AG20443 (cell line): ENCODE data around the gene SELENOO.
A peak's percentile ranks its signal among the peaks of the same experiment; 100 is the strongest.

Experiments used
- DNase-seq: peaks from one replicate; pipeline ENCODE4 v3.0.0; 2012; ENCODE audit warnings: low spot score, mixed read lengths

SELENOO gene

GRCh38 chr22:50173311-50173982 is 27.4 kb upstream of the SELENOO start:
- DNase-seq = no peak

DNA sequence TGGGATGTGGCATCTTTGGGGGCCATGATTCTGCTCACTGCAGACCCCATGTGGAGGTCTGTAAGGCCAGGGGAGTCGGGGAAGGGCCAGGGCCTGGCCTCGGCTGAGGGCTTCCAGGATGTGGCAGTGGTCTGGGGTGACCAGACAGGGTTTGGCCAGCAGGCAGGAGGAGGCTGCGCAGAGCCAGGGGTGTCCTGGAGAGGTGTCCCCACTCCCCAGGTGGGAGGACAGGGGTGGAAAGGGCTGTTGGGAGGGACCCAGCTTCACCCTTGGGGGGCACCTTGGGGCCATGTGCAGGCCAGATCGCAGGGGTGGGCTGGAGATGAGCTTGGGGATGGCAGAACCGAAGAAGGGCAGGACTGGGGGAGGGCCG is 26.8 kb upstream of the SELENOO start:
- no peak for DNase-seq

- no peak for DNase-seq
Observed at GRCh38 chr22:50174382-50175190, 26.2 kb upstream of the SELENOO start.

GRCh38 chr22:50175191-50175461 is 25.7 kb upstream of the SELENOO start:
- DNase-seq = no peak

GRCh38 chr22:50175921-50176849 is 24.6 kb upstream of the SELENOO start:
- DNase-seq = no peak

DNA sequence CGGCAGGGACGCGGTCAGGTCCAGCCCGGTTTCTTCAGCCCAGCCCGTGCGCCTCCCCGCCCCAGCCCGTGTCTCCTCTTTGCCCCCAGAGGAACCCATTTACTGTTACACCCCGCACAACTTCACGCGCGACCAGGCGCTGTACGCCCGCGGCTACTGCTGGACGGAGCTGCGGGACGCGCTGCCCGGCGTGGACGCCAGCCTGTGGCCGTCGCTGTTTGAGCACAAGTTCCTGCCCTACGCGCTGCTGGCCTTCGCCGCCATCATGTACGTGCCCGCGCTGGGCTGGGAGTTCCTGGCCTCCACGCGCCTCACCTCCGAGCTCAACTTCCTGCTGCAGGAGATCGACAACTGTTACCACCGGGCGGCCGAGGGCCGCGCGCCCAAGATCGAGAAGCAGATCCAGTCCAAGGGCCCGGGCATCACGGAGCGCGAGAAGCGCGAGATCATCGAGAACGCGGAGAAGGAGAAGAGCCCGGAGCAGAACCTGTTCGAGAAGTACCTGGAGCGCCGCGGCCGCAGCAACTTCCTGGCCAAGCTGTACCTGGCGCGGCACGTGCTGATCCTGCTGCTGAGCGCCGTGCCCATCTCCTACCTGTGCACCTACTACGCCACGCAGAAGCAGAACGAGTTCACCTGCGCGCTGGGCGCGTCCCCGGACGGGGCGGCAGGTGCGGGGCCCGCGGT is 23.8 kb upstream of the SELENOO start:
- no peak for DNase-seq

DNA sequence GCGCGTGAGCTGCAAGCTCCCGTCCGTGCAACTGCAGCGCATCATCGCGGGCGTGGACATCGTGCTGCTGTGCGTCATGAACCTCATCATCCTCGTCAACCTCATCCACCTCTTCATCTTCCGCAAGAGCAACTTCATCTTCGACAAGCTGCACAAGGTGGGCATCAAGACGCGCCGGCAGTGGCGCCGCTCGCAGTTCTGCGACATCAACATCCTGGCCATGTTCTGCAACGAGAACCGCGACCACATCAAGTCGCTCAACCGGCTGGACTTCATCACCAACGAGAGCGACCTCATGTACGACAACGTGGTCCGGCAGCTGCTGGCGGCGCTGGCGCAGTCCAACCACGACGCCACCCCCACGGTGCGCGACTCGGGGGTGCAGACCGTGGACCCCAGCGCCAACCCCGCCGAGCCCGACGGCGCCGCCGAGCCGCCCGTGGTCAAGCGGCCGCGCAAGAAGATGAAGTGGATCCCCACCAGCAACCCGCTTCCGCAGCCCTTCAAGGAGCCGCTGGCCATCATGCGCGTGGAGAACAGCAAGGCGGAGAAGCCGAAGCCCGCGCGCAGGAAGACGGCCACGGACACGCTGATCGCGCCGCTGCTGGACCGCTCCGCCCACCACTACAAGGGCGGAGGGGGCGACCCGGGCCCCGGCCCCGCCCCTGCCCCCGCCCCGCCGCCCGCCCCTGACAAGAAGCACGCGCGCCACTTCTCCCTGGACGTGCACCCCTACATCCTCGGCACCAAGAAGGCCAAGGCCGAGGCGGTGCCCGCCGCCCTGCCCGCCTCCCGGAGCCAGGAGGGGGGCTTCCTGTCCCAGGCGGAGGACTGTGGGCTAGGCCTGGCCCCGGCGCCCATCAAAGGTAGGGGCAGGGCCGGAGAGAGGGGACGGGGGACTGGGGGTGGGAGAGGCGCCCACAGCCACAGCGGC is 23.0 kb upstream of the SELENOO start:
- no peak for DNase-seq

DNA sequence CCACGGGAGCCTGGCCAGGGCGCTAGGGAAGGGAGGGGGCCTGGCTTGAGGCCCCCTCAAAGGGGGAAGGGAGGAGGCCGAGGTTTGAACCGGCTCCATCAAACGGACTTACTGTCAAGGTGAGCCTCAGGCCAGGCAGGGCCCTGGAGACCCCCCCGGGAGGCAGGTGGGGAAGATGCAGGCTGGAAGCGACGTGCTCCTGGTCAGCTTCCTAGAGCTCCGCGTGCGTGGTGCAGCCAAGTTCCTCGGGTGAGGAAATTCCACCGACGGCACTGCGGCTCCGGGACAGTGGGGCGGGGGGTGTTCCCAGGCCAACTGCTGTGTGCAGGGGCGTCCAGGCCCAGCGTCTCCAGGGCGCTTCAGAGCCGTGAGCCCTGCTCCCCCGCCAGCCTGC is 22.3 kb upstream of the SELENOO start:
- no peak for DNase-seq

GRCh38 chr22:50178871-50179869 is 21.6 kb upstream of the SELENOO start:
- DNase-seq = no peak

DNA sequence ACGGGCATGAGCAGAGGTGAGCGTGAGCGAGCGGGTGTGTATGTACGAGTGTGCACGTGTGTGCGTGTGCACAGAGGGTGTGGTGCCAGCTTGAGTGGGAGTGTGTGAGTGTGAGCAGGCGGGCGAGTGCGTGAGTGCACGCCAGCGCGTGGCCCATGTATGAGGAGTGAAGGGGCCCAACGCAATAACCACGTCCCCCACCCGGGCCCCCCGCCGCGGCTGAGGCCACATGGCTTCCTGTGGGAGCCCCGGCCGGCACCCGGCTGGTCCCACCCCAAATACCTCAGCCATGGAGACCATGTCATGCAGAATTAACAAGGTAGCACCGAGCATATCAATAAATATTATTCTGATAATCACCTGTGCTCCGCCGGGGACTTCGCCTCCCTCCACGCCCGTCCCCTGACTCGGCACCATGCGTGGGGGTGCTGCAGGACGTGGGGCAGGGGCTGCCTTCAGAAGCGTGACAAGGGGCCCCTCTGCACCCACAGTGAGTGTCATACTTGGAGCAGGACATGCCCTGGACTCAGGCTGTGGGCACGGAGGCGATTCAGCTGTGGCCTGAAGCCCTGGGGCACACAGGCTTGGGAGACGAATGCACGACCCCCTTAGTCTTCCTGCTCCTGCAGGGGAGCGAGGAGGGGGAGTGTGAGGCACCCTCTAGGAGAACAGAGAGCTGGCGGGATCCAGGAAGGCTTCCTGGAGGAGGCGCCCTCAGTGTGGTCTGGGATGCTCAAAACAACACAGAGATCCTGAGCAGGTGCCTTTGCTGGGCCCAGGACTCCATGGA is 20.7 kb upstream of the SELENOO start:
- DNase-seq = no peak

- no peak for DNase-seq
Observed at GRCh38 chr22:50180727-50181521, 19.9 kb upstream of the SELENOO start.

DNA sequence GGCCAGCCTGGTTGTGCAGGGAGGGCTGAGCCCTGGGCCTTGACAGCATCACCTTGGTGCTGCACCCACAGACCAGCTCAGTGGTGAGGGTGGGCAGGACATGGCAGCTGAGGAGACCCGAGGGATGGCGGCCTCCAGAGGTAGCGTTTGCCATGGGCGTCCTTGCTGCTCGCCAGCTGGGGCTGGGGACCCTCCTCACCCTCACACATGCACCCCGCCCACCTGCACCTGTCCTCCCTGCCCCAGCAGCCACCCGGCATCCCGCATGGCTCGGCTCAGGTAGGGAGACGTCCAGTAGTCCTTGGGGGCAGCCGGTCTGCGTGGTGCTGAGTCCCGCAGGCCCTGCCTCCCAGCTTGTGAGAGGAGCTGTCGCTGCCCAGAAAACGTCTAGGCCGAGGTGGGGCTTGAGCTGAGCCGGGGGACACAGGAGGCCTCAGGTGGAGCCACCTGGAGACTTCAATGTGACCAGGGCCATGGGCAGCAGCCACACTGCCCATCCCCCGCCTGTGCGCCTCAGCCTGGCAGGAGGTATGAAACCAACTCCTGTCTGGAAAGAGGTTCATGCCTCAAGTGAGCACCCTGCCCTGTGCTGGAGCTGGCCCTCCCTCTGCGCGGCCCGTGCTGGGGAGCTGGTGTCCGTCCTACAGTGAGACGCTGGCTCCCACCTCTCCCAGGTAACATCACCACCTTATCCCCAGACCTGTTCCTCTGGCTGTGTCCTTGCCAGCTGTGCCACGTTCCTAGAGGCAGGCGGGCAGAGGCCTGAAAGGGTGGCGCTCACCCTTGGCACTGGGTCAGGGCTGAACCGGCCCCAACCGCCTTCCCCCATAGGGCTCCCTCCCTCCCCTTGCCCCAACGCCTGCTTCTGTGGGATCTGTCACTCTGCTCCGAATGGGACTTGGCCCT is 18.4 kb upstream of the SELENOO start:
- DNase-seq = no peak

DNA sequence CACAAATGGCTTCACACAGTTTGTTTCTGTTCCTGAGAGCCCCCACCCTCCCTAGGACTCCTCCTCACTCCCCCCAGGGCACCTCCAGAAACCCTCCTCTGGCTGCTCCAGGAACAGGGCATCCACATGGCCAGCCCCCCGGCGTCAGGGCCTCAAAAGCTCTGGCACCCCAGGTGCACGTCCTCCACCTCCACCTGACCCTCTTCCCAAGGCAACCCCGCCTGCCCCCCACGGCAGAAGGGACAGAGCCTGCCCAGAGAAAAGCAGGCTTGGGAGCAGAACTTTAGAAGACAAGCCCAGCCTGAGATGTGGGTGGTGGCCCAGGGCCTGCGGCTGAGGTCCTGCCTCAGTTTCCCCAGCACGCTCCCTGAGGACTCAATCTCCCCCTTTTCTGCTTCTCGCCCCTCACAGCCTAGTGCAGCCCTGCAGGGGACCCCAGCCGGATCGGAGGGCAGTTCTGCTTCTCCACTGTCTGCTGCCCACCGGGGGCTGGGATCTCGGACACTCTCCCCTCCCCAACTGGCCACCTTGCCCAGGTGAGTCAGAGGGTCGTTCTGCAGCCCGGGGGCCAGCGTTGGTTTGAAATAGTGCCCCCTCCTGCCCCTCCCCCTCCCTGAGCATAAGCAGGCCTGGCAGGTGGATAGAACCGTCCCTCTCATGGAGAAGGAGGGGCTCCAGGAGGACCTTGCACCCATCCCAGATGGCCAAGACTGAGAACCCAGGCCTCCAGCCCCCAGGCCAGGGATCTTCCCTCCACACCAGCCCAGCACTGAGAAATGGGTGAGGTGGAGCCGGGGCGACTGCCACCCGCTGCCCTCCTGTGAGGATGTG is 17.5 kb upstream of the SELENOO start:
- no peak for DNase-seq

DNA sequence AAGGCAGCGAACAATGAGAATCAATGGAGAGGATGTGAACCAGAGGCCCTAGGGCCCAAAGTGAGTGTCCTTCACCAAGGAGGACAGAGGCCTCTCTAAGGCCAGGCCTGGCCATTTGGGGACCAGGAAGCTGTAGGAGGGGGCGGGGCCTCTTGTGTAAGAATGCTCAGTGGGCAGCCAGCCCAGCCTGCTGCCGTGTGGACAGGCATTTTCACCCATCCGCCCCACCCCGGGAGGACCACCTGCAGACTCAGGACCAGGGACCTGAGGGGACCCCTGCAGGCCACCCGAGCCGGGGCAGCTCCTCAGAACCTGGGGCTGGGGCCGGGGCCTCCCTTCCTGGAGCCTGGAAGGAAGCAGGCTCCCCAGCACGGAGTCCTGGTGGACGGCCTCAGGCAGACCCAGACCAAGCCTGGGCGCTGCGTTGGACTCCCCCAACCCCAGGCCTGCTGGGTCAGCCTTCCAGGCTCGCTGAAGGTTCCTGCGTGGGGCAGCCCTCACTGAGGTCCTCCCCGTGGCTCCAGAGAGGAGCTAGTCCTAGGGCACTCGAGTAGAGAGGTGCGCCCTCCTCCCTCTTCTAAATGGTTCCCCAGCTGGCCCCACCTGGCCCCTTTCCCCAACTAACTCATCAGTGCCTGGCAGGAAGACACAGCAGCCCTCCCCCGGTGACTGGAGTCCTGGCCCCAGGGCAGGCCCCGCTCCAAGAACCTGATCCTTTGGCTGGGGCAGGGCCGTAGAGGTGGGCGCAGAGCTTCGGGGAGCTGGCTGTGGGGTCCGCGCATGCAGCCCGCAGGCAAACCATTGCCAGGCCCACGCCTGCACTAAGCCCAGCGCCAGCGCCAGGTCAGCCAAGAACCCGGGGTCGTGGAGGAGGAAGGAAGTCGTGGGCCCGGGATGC is 16.6 kb upstream of the SELENOO start:
- DNase-seq = peak; percentile 77

GRCh38 chr22:50184902-50185374 is 15.9 kb upstream of the SELENOO start:
- no peak for DNase-seq
